MM.1S (cell line): ENCODE measurements around the gene SLC13A2.

Experiments used
- DNase-seq: peaks from one replicate; pipeline ENCODE4 v3.0.0-alpha.2; 2015
- H2AFZ ChIP-seq: fragments of 300-600 bp; sonication (generic); 2 replicates; pipeline ENCODE4 v1.6.0; 2016; ENCODE audit warnings: antibody characterized with exemption, low read length
- H3F3A ChIP-seq: fragments of 300-600 bp; sonication (generic); 2 replicates; pipeline ENCODE4 v1.6.1; 2016; ENCODE audit warnings: mild to moderate bottlenecking, antibody characterized with exemption, low read length, moderate library complexity, mixed read lengths; ENCODE audit not compliant: insufficient read depth
- H3K27ac ChIP-seq: fragments of 300-600 bp; sonication (generic); 2 replicates; pipeline ENCODE4 v1.5.1; 2016; ENCODE audit warnings: mild to moderate bottlenecking, low read length
- H3K27me3 ChIP-seq: fragments of 300-600 bp; sonication (generic); replicated peaks from 2 replicates; pipeline ENCODE4 v1.6.0; 2016; ENCODE audit warnings: low read length; ENCODE audit not compliant: insufficient read depth
- H3K36me3 ChIP-seq: fragments of 300-600 bp; sonication (generic); replicated peaks from 2 replicates; pipeline ENCODE4 v1.6.1; 2016; ENCODE audit warnings: mild to moderate bottlenecking, low read length, mixed read lengths; ENCODE audit not compliant: insufficient read depth
- H3K4me1 ChIP-seq: fragments of 300-600 bp; sonication (generic); 2 replicates; pipeline ENCODE4 v1.6.1; 2016; ENCODE audit warnings: low read length, mixed read lengths
- H3K4me2 ChIP-seq: fragments of 300-600 bp; sonication (generic); 2 replicates; pipeline ENCODE4 v1.6.0; 2016; ENCODE audit warnings: low read depth, low read length
- H3K4me3 ChIP-seq: fragments of 300-600 bp; sonication (generic); 2 replicates; pipeline ENCODE4 v1.5.1; 2016; ENCODE audit warnings: low read length, mixed read lengths
- H3K79me2 ChIP-seq: fragments of 300-600 bp; sonication (generic); 2 replicates; pipeline ENCODE4 v1.6.1; 2016; ENCODE audit warnings: mixed run types, low read length, mixed read lengths
- H3K9ac ChIP-seq: fragments of 300-600 bp; sonication (generic); 2 replicates; pipeline ENCODE4 v1.6.1; 2016; ENCODE audit warnings: low read length, mixed read lengths
- H3K9me2 ChIP-seq: fragments of 300-600 bp; sonication (generic); replicated peaks from 2 replicates; pipeline ENCODE4 v1.6.1; 2016; ENCODE audit warnings: mild to moderate bottlenecking, low read length, mixed read lengths; ENCODE audit not compliant: insufficient read depth
- H3K9me3 ChIP-seq: fragments of 300-600 bp; sonication (generic); replicated peaks from 2 replicates; pipeline ENCODE4 v1.6.1; 2016; ENCODE audit warnings: mild to moderate bottlenecking, low read length, mixed read lengths; ENCODE audit not compliant: insufficient read depth
- H4K20me1 ChIP-seq: fragments of 300-600 bp; sonication (generic); 2 replicates; pipeline ENCODE4 v1.6.1; 2016; ENCODE audit warnings: mild to moderate bottlenecking, low read length, moderate library complexity, mixed read lengths; ENCODE audit not compliant: insufficient read depth
- CTCF ChIP-seq: fragments of 300-600 bp; sonication (generic); IDR thresholded peaks from 2 replicates; pipeline ENCODE4 v1.5.1; 2016; ENCODE audit warnings: antibody characterized with exemption, low read length, mixed read lengths
- EZH2 ChIP-seq: fragments of 300-600 bp; sonication (generic); optimal IDR thresholded peaks from 2 replicates; pipeline ENCODE3; 2017; ENCODE audit warnings: low read depth, mild to moderate bottlenecking, antibody characterized with exemption, low read length, mixed read lengths
- EZH2phosphoT487 ChIP-seq: fragments of 300-600 bp; sonication (generic); IDR thresholded peaks from 2 replicates; pipeline ENCODE4 v1.6.1; 2018; ENCODE audit warnings: antibody characterized with exemption, low read length

The SLC13A2 gene

GRCh38 chr17:28499684-28500357 is 26.4 kb downstream of the SLC13A2 start:
- DNase-seq, result no peak
- H3K4me3 ChIP-seq, result no peak overlapping the region
- H2AFZ ChIP-seq, result no peak overlapping the region
- no peaks in the 10 kb centered on the region for H3F3A ChIP-seq
- H3K79me2 ChIP-seq, result no peaks in the 10 kb centered on the region
- H3K9me2 ChIP-seq, result no peaks in the 10 kb centered on the region
- TF ChIP-seq EZH2, result no peak
- no peak for TF ChIP-seq EZH2phosphoT487
- TF ChIP-seq CTCF, result no peak
- H3K4me1 ChIP-seq, result no peaks in the 10 kb centered on the region
- no peaks in the 10 kb centered on the region for H4K20me1 ChIP-seq
- H3K36me3 ChIP-seq, result no peaks in the 10 kb centered on the region
- H3K27me3 ChIP-seq, result peaks cover 89% of the 10 kb centered on the region
- no peak overlapping the region for H3K27ac ChIP-seq
- no peak overlapping the region for H3K9ac ChIP-seq
- H3K9me3 ChIP-seq, result no peaks in the 10 kb centered on the region
- no peak overlapping the region for H3K4me2 ChIP-seq

- no peaks in the 10 kb centered on the region for H3K9me2 ChIP-seq
- no peak overlapping the region for H3K9ac ChIP-seq
- no peak overlapping the region for H2AFZ ChIP-seq
- no peaks in the 10 kb centered on the region for H3K4me1 ChIP-seq
- H3K79me2 ChIP-seq, result no peaks in the 10 kb centered on the region
- H3K27ac ChIP-seq, result no peak overlapping the region
- H3K36me3 ChIP-seq, result no peaks in the 10 kb centered on the region
- no peaks in the 10 kb centered on the region for H4K20me1 ChIP-seq
- TF ChIP-seq CTCF, result no peak
- TF ChIP-seq EZH2phosphoT487, result no peak
- no peak for TF ChIP-seq EZH2
- H3K9me3 ChIP-seq, result no peaks in the 10 kb centered on the region
- no peaks in the 10 kb centered on the region for H3F3A ChIP-seq
- H3K4me3 ChIP-seq, result no peak overlapping the region
- no peak for DNase-seq
- H3K27me3 ChIP-seq, result peaks cover 89% of the 10 kb centered on the region
- no peak overlapping the region for H3K4me2 ChIP-seq
These were observed 27.4 kb downstream of the SLC13A2 start for GRCh38 chr17:28500712-28501379.

GRCh38 chr17:28501421-28502284 is 28.2 kb downstream of the SLC13A2 start:
- H3K36me3 ChIP-seq, result no peaks in the 10 kb centered on the region
- H3K4me2 ChIP-seq, result no peak overlapping the region
- H3K9me2 ChIP-seq, result no peaks in the 10 kb centered on the region
- no peaks in the 10 kb centered on the region for H3K9me3 ChIP-seq
- no peak overlapping the region for H2AFZ ChIP-seq
- H3K27ac ChIP-seq, result no peak overlapping the region
- H3K79me2 ChIP-seq, result no peaks in the 10 kb centered on the region
- DNase-seq, result no peak
- H4K20me1 ChIP-seq, result no peaks in the 10 kb centered on the region
- H3K27me3 ChIP-seq, result peaks cover 89% of the 10 kb centered on the region
- H3K4me3 ChIP-seq, result no peak overlapping the region
- no peaks in the 10 kb centered on the region for H3K4me1 ChIP-seq
- TF ChIP-seq EZH2phosphoT487 (no peak), CTCF (no peak), EZH2 (no peak)
- no peaks in the 10 kb centered on the region for H3F3A ChIP-seq
- H3K9ac ChIP-seq, result no peak overlapping the region
